T-helper 1 cell treated with Interleukin-12 subunit alpha and Interleukin-12 subunit beta and Interleukin-4 antibody, amounts not matched to agents 30 μg/mL and 1 μg/mL, for 36 hours (primary cell): ENCODE data around the gene DIS3L2.

Experiments used
- H3K27ac Mint-ChIP-seq: one replicate; pipeline ENCODE4 v1.8.0; 2021; ENCODE audit warnings: mild to moderate bottlenecking, mixed read lengths
- H3K27me3 Mint-ChIP-seq: one replicate; pipeline ENCODE4 v1.8.0; 2021; ENCODE audit warnings: low read depth, mixed read lengths
- H3K36me3 Mint-ChIP-seq: one replicate; pipeline ENCODE4 v1.8.0; 2021; ENCODE audit warnings: low read depth, mixed read lengths
- H3K4me1 Mint-ChIP-seq: one replicate; pipeline ENCODE4 v1.8.0; 2021; ENCODE audit warnings: low read depth, mixed read lengths
- H3K4me3 Mint-ChIP-seq: one replicate; pipeline ENCODE4 v1.8.0; 2021; ENCODE audit warnings: mild to moderate bottlenecking, moderate library complexity, mixed read lengths
- H3K9me3 Mint-ChIP-seq: one replicate; pipeline ENCODE4 v1.8.0; 2021; ENCODE audit warnings: mixed read lengths

Gene DIS3L2

GRCh38 chr2:232073699-232074098, 112.2 kb downstream of the DIS3L2 start:
- H3K4me1 Mint-ChIP-seq, result peaks cover 5% of the 10 kb centered on the region
- peaks cover 2% of the 10 kb centered on the region for H3K36me3 Mint-ChIP-seq
- H3K27ac Mint-ChIP-seq, result no peak overlapping the region
- H3K27me3 Mint-ChIP-seq, result no peaks in the 10 kb centered on the region
- H3K9me3 Mint-ChIP-seq, result no peaks in the 10 kb centered on the region
- H3K4me3 Mint-ChIP-seq, result no peak overlapping the region

GRCh38 chr2:232075080-232075479, 113.6 kb downstream of the DIS3L2 start:
- peaks cover 6% of the 10 kb centered on the region for H3K4me1 Mint-ChIP-seq
- H3K27ac Mint-ChIP-seq, result no peak overlapping the region
- H3K27me3 Mint-ChIP-seq, result no peaks in the 10 kb centered on the region
- H3K36me3 Mint-ChIP-seq, result peaks cover 6% of the 10 kb centered on the region
- no peak overlapping the region for H3K4me3 Mint-ChIP-seq
- no peaks in the 10 kb centered on the region for H3K9me3 Mint-ChIP-seq

GRCh38 chr2:232075859-232076258, 114.3 kb downstream of the DIS3L2 start:
- peaks cover 6% of the 10 kb centered on the region for H3K4me1 Mint-ChIP-seq
- H3K27ac Mint-ChIP-seq, result no peak overlapping the region
- no peaks in the 10 kb centered on the region for H3K27me3 Mint-ChIP-seq
- no peaks in the 10 kb centered on the region for H3K9me3 Mint-ChIP-seq
- H3K36me3 Mint-ChIP-seq, result peaks cover 6% of the 10 kb centered on the region
- no peak overlapping the region for H3K4me3 Mint-ChIP-seq

GRCh38 chr2:232076272-232076671, 114.8 kb downstream of the DIS3L2 start:
- H3K4me3 Mint-ChIP-seq, result no peak overlapping the region
- peaks cover 6% of the 10 kb centered on the region for H3K4me1 Mint-ChIP-seq
- peaks cover 6% of the 10 kb centered on the region for H3K36me3 Mint-ChIP-seq
- H3K27me3 Mint-ChIP-seq, result no peaks in the 10 kb centered on the region
- peaks cover 3% of the 10 kb centered on the region for H3K9me3 Mint-ChIP-seq
- no peak overlapping the region for H3K27ac Mint-ChIP-seq

- Mint-ChIP-seq H3K27ac (no peak overlapping the region), H3K9me3 (peaks cover 4% of the 10 kb centered on the region), H3K4me3 (no peak overlapping the region), H3K27me3 (no peaks in the 10 kb centered on the region), H3K4me1 (peaks cover 4% of the 10 kb centered on the region), H3K36me3 (peaks cover 6% of the 10 kb centered on the region)
Measured at GRCh38 chr2:232076736-232077135, 115.2 kb downstream of the DIS3L2 start.

- Mint-ChIP-seq H3K36me3 (peaks cover 4% of the 10 kb centered on the region), H3K9me3 (peaks cover 12% of the 10 kb centered on the region), H3K27me3 (no peaks in the 10 kb centered on the region)
Measured at GRCh38 chr2:232085164-232085563, 123.7 kb downstream of the DIS3L2 start.

GRCh38 chr2:232085826-232086425, 124.4 kb downstream of the DIS3L2 start:
- H3K36me3 Mint-ChIP-seq, result peaks cover 4% of the 10 kb centered on the region
- H3K9me3 Mint-ChIP-seq, result peaks cover 12% of the 10 kb centered on the region
- no peak overlapping the region for H3K4me3 Mint-ChIP-seq
- no peaks in the 10 kb centered on the region for H3K27me3 Mint-ChIP-seq
- no peaks in the 10 kb centered on the region for H3K4me1 Mint-ChIP-seq
- no peak overlapping the region for H3K27ac Mint-ChIP-seq

More at GRCh38 chr2:232085164-232085563, 123.7 kb downstream of the DIS3L2 start:
- no peaks in the 10 kb centered on the region for H3K4me1 Mint-ChIP-seq
- no peak overlapping the region for H3K27ac Mint-ChIP-seq
- no peak overlapping the region for H3K4me3 Mint-ChIP-seq

- H3K36me3 Mint-ChIP-seq, result peaks cover 1% of the 10 kb centered on the region
- no peaks in the 10 kb centered on the region for H3K4me1 Mint-ChIP-seq
Measured at GRCh38 chr2:232088771-232089170, 127.3 kb downstream of the DIS3L2 start.

GRCh38 chr2:232094201-232094600, 132.7 kb downstream of the DIS3L2 start:
- H3K9me3 Mint-ChIP-seq, result peaks cover 43% of the 10 kb centered on the region
- H3K27me3 Mint-ChIP-seq, result no peaks in the 10 kb centered on the region
- no peak overlapping the region for H3K4me3 Mint-ChIP-seq
- H3K27ac Mint-ChIP-seq, result no peak overlapping the region
- peaks cover 24% of the 10 kb centered on the region for H3K36me3 Mint-ChIP-seq
- H3K4me1 Mint-ChIP-seq, result peaks cover 6% of the 10 kb centered on the region

More at GRCh38 chr2:232088771-232089170, 127.3 kb downstream of the DIS3L2 start:
- H3K27ac Mint-ChIP-seq, result no peak overlapping the region
- H3K27me3 Mint-ChIP-seq, result no peaks in the 10 kb centered on the region
- peaks cover 5% of the 10 kb centered on the region for H3K9me3 Mint-ChIP-seq
- H3K4me3 Mint-ChIP-seq, result no peak overlapping the region

GRCh38 chr2:232094883-232095282, 133.4 kb downstream of the DIS3L2 start:
- Mint-ChIP-seq H3K4me1 (peaks cover 6% of the 10 kb centered on the region), H3K4me3 (no peak overlapping the region), H3K36me3 (peaks cover 24% of the 10 kb centered on the region), H3K27me3 (no peaks in the 10 kb centered on the region), H3K27ac (no peak overlapping the region), H3K9me3 (peaks cover 43% of the 10 kb centered on the region)

- no peak overlapping the region for H3K4me3 Mint-ChIP-seq
- H3K27ac Mint-ChIP-seq, result no peak overlapping the region
- peaks cover 43% of the 10 kb centered on the region for H3K9me3 Mint-ChIP-seq
- H3K27me3 Mint-ChIP-seq, result no peaks in the 10 kb centered on the region
- H3K36me3 Mint-ChIP-seq, result peaks cover 22% of the 10 kb centered on the region
- H3K4me1 Mint-ChIP-seq, result peaks cover 6% of the 10 kb centered on the region
Measured at GRCh38 chr2:232097260-232097659, 135.7 kb downstream of the DIS3L2 start.

- Mint-ChIP-seq H3K4me3 (no peak overlapping the region), H3K4me1 (peaks cover 6% of the 10 kb centered on the region), H3K9me3 (peaks cover 43% of the 10 kb centered on the region), H3K27me3 (no peaks in the 10 kb centered on the region), H3K36me3 (peaks cover 22% of the 10 kb centered on the region), H3K27ac (no peak overlapping the region)
Measured at GRCh38 chr2:232097758-232098157, 136.2 kb downstream of the DIS3L2 start.

- Mint-ChIP-seq H3K9me3 (peaks cover 7% of the 10 kb centered on the region), H3K36me3 (peaks cover 4% of the 10 kb centered on the region)
Measured at GRCh38 chr2:232102380-232102779, 140.9 kb downstream of the DIS3L2 start.

GRCh38 chr2:232103140-232103737, 141.7 kb downstream of the DIS3L2 start:
- Mint-ChIP-seq H3K4me3 (no peak overlapping the region), H3K27me3 (no peaks in the 10 kb centered on the region), H3K27ac (no peak overlapping the region)

More at GRCh38 chr2:232102380-232102779, 140.9 kb downstream of the DIS3L2 start:
- no peaks in the 10 kb centered on the region for H3K27me3 Mint-ChIP-seq
- H3K4me3 Mint-ChIP-seq, result no peak overlapping the region
- H3K4me1 Mint-ChIP-seq, result peaks cover 3% of the 10 kb centered on the region
- H3K27ac Mint-ChIP-seq, result no peak overlapping the region

GRCh38 chr2:232104076-232104646, 142.6 kb downstream of the DIS3L2 start:
- no peaks in the 10 kb centered on the region for H3K36me3 Mint-ChIP-seq
- no peak overlapping the region for H3K27ac Mint-ChIP-seq
- H3K4me3 Mint-ChIP-seq, result no peak overlapping the region
- H3K9me3 Mint-ChIP-seq, result no peaks in the 10 kb centered on the region
- H3K27me3 Mint-ChIP-seq, result no peaks in the 10 kb centered on the region
- H3K4me1 Mint-ChIP-seq, result no peaks in the 10 kb centered on the region

More at GRCh38 chr2:232103140-232103737, 141.7 kb downstream of the DIS3L2 start:
- Mint-ChIP-seq H3K4me1 (no peaks in the 10 kb centered on the region), H3K9me3 (no peaks in the 10 kb centered on the region), H3K36me3 (peaks cover 2% of the 10 kb centered on the region)
